Myocyte (in vitro differentiated cells): ENCODE data around the gene ST6GALNAC5. TPM values are rescaled to one million over a fixed set of nuclear protein-coding genes. Genes with fewer than 3 reads are reported as not detected.
"Not testable (repeated sequence)": the region's sequence is repeated elsewhere in the genome, so short reads cannot be mapped to it uniquely, and the experiment has no call there.

ENCODE experiments used
- DNase-seq: peaks from one replicate; pipeline ENCODE4 v3.0.0-alpha.2; 2012; ENCODE audit warnings: low read depth
- total RNA-seq: library from RNA; depleted of rRNA; stranded (reverse); fragments of >200 nt; gene quantifications from 2 replicates; pipeline ENCODE4 v1.2.3, GENCODE V29; 2014

Gene ST6GALNAC5
- total RNA-seq, 1 donor from 2014 or later, result 5.1 TPM

- no peak for DNase-seq
These were observed 66.9 kb downstream of the ST6GALNAC5 start for GRCh38 chr1:76933847-76934815.

- DNase-seq, result no peak
These were observed 71.0 kb downstream of the ST6GALNAC5 start for GRCh38 chr1:76938304-76938703.

- DNase-seq, result peak; percentile 88
These were observed 72.0 kb downstream of the ST6GALNAC5 start for GRCh38 chr1:76939050-76939816.

DNA sequence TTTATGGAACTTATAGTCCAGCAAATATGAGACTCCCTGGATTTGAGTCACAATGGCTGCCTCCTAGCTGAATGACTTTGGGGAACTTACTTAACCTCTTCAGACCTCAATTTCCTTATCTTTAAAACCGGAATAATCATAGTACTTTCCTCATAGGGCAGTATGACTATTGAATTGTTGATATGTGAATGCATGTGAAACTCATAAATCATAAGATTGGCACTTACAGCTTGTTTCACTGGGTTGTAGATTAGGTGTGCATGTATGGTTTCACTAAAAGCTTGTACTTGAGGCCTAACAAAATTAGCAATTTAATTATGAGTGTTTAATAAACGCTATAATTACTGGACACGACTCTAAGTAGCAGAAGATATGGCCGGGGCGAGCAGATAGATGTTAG, 72.5 kb downstream of the ST6GALNAC5 start:
- DNase-seq, result no peak

- DNase-seq, result peak; percentile 66
These were observed 73.5 kb downstream of the ST6GALNAC5 start for GRCh38 chr1:76940571-76941335.

- peak; percentile 75 for DNase-seq
These were observed 75.3 kb downstream of the ST6GALNAC5 start for GRCh38 chr1:76942549-76942948.

DNA sequence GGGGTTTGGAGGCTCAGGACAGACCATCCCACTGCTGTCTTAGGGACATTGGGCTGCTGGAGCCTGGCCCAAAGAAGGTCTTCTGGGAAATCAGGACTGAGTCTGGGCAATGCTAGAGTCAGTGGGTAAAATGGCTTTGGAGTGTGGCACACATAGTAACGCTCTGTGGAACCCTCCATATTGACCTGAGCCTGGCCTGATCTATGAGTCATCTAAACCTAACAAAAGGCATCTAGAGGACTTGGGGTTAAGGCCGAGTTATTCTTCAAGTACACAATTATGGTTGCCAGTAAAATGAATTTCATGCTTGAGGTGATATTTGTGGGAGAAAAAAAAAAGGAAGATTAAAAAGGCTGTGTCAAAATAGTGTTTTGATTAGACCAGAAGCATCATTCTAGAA, 77.7 kb downstream of the ST6GALNAC5 start:
- DNase-seq, result no peak

- DNase-seq, result peak; percentile 41
These were observed 81.6 kb downstream of the ST6GALNAC5 start for GRCh38 chr1:76948846-76949245.

- DNase-seq, result peak; percentile 49
These were observed 82.2 kb downstream of the ST6GALNAC5 start for GRCh38 chr1:76949503-76949902.

DNA sequence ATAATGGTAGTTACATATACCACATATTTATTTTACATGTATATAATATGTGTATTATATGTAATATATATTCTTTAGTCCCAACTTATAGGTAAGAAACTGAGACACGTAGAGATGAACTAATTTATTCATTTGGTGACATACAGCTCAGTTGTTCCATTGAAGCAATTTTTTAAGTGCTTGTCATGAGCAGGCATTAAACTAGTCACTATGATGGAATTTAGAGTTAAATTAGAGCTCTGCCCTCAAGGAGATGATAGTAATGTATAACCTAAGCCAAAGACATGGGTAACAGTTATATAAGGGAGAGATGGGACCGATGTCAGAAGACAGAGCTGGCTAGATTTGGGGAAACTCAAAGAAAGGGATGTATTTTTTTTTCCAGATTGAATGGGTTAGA, 83.0 kb downstream of the ST6GALNAC5 start:
- DNase-seq, result no peak

GRCh38 chr1:76951153-76951552, 83.9 kb downstream of the ST6GALNAC5 start:
- DNase-seq, result no peak

- no peak for DNase-seq
These were observed 88.4 kb downstream of the ST6GALNAC5 start for GRCh38 chr1:76955652-76956051.

DNA sequence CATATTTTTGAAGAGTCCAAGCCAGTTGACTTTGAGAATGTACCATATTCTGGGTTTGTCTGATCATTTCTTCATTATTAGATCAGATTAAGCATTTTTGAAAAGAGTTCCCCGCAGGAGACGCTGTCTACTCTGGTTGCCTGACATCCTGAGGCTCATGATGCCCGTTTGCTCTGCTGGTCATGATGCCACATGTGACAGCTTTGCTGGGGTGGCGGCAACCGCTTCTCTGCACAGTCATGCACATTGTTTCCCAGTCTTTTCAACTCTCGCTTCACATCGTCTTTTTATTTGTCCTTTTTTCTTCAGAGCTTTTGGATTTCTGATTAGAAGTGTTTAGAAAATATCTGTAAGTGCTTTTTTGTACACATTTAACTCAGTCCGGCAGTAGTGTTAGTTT, 90.7 kb downstream of the ST6GALNAC5 start:
- DNase-seq, result no peak

DNA sequence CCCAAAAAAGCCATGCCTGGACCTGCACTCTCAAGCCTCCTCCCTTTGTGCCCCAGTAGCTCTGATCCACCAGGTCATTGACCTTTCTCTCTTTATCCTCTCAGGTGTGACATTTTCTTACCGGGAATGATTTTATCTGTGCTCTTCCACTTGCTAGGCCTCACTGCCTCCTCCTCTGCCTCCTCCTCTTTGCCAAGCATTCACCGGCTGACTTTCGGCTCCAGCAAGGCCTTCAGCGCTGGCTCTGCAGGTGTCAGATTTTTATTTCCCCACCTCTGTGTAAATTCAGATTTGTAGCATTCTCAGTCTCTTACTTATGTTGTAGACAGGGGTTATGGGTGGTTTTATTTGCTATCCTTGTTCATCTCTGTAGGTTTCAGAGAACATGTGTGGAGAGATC, 91.5 kb downstream of the ST6GALNAC5 start:
- no peak for DNase-seq

DNA sequence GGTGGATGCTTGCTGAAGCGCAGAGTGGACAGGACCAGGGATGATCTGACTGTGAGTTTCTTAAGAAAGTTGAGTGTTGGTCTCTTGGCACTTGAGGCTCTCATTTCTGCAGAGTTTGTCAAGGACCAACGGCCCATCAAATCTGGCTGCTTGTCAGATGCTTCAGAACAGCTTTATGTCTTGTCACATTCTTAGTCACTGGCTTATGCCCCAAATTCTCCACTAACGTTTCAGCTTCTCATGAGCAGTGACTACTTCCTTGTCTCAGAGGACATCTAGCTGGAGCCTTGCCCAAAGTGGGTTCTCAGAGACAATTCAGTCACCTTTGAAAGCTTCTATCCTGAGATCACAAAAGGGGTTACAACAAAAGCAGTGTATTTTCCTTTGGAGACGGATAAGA, 92.3 kb downstream of the ST6GALNAC5 start:
- DNase-seq, result no peak

DNA sequence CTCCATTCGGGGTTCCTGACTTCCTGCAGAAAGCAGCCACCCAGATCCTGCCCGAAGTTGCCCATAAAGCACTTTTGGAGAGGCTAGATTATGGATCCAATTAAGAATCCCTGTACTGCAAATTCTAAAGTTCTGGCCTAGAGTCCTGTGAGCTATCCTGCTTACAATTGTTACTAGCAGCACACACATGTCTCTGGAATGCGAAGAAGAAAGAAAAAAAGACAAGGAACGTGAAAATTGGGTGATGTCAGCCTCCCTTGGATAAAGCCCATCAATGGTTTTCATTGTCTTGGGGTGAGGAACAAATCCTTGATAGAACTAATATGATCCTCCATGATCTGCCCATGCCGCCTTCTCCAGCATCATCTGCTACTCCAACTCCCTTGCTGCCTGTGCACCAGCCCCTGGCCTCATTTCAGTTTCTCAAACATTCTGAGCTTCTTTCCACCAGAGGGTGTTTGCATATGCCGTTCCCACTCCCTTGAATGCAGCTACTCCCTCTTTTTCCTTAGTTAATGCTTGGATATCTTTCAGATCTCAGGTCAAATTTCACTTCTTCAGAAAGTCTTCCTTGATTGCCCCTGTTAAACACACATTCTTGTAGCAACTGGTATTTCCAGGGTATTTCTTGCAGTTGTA, 94.0 kb downstream of the ST6GALNAC5 start:
- no peak for DNase-seq

DNA sequence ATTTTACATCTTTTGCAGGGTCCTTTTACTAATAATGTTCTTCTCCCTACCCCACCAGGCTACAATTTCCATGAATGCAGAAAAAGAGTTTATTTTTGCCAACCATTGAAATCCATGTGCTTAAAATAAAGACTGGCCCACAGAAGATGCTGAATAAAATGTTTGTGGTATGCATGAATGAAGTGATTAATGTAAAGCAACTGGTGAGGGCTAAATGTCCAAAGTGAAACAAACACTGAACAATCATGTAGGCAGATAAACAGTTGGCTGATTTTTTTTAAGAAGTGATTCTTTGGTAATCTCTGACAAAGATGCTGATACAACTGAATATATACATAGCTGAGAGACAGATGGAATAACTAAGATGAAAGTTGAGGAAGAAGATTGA, 94.5 kb downstream of the ST6GALNAC5 start:
- no peak for DNase-seq

DNA sequence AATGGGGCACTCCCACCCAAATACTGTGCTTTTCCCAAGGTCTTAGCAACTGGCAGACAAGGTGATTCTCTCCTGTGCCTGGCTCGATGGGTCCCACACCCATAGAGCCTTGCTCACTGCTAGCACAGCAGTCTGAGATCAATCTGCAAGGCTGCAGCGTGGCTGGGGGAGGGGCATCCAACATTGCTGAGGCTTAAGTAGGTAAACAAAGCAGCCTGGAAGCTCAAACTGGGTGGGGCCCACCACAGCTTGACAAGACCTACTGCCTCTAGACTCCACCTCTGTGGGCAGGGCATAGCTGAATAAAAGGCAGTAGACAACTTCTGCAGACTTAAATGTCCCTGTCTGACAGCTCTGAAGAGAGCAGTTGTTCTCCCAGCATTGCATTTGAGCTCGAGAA, 114.0 kb downstream of the ST6GALNAC5 start:
- not testable (repeated sequence) for DNase-seq

DNA sequence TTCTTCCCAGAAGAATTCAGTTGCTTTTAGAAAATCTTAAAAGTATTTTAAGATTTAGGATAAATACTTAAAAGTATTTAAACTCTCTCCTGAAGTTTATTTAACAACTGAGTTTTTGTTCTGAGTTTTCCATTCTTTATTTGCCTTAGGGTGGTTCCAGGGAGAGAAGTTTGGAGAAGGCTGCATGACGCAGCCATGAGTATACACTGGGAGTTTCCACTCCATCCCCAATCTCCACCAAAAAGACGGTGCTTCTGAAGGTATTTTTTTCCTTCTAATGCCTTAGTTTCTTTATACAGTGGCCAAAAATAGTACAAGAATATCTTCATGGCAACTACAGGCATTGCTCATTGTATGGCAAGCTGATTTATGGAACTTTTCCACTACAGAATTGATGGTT, 122.7 kb downstream of the ST6GALNAC5 start:
- no peak for DNase-seq

GRCh38 chr1:76993036-76993435, 125.8 kb downstream of the ST6GALNAC5 start:
- DNase-seq, result no peak
